ENCODE data around the gene IFRD2. TPM values are rescaled to one million over a fixed set of nuclear protein-coding genes. Genes with fewer than 3 reads are reported as not detected.

Gene IFRD2
- total RNA-seq, 1 donor from 2014 or later, result 54.2 TPM

DNA sequence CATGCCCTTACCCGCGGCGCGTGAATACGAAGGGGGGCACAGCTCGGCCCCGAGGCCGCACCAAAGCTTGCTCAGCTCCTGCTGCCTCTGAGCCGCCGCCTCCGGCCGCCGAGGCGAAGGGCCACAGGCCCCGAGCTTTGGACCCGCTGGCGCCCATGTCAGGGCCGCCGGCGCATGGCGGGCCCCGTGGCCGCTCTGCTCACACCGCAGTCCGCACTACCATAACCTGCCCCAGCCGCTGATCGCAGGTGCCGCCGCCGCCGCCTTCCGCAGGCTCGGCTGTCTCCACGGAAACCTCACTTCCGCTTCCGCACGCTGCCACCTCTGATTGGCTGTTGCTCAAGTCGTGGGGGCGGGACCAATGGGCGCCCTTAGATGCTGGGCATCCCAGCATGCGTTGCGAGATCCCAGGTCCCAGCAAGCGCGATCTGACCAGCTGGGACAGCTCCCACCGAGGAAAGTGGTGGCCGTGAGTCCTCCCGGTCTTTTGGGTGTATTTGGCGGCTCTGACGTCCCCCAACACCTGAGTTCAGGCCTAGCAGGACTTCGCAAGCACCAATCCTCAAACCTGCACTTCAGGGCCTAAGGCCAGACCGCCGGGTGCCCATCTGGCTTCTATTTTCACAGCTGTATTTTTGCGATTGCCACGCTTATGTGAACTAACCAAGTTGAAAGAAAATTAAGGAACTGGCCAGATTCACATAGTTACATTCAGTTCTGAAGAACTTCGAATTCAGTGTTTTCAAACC is 35.9 kb upstream of the IFRD2 start, which contains the start of gene TUSC2:
Gene TUSC2, minus strand, starts transcription at position 281 of the 749 bp plus-strand sequence. Its CDS starts 124 bp downstream, at position 157.
- peak; percentile 97 for DNase-seq (ENCODE audit: extremely low spot score, unreplicated experiment)
- Mint-ChIP-seq H3K9me3 (ENCODE audit: unreplicated experiment) (no peaks in the 10 kb centered on the region), H3K36me3 (ENCODE audit: unreplicated experiment) (peaks cover 8% of the 10 kb centered on the region), H3K27me3 (ENCODE audit: unreplicated experiment) (no peaks in the 10 kb centered on the region), H3K4me3 (ENCODE audit: unreplicated experiment) (peak within 1 kb of the TSS; percentile 89), H3K27ac (ENCODE audit: unreplicated experiment) (peak within 1 kb of the TSS; percentile 89), H3K4me1 (ENCODE audit: unreplicated experiment) (peaks cover 19% of the 10 kb centered on the region)
- TF ChIP-seq, protein P1, sequence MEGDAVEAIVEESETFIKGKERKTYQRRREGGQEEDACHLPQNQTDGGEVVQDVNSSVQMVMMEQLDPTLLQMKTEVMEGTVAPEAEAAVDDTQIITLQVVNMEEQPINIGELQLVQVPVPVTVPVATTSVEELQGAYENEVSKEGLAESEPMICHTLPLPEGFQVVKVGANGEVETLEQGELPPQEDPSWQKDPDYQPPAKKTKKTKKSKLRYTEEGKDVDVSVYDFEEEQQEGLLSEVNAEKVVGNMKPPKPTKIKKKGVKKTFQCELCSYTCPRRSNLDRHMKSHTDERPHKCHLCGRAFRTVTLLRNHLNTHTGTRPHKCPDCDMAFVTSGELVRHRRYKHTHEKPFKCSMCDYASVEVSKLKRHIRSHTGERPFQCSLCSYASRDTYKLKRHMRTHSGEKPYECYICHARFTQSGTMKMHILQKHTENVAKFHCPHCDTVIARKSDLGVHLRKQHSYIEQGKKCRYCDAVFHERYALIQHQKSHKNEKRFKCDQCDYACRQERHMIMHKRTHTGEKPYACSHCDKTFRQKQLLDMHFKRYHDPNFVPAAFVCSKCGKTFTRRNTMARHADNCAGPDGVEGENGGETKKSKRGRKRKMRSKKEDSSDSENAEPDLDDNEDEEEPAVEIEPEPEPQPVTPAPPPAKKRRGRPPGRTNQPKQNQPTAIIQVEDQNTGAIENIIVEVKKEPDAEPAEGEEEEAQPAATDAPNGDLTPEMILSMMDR (IDR thresholded peaks at IDR 0.05), result no peak

DNA sequence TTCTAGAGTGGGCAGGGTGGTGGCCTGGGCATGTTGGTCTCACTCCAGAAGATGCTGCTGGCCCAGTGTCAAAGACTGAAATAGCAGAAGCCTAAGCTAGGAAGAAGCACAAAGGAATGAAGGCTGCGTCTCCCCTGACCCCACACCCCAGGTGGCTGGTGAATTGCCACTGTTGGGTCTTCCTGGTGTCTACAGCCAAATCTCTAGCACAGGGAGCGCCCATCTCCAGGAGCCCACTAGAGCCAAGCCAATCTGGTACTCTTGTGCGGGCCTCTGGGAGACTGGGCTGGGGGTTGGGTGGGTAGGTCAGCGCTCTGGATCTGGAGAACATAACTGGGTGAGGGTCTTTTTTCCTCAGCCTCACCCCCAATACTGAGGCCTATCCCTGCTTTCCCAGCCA is 34.9 kb upstream of the IFRD2 start:
- Mint-ChIP-seq H3K4me1 (ENCODE audit: unreplicated experiment) (peaks cover 23% of the 10 kb centered on the region), H3K4me3 (ENCODE audit: unreplicated experiment) (peak overlapping the region; percentile 89), H3K9me3 (ENCODE audit: unreplicated experiment) (no peaks in the 10 kb centered on the region), H3K36me3 (ENCODE audit: unreplicated experiment) (peaks cover 6% of the 10 kb centered on the region), H3K27me3 (ENCODE audit: unreplicated experiment) (no peaks in the 10 kb centered on the region), H3K27ac (ENCODE audit: unreplicated experiment) (peak overlapping the region; percentile 41)
- no peak for DNase-seq (ENCODE audit: extremely low spot score, unreplicated experiment)
- TF ChIP-seq, protein P1 (IDR thresholded peaks at IDR 0.05), result no peak

DNA sequence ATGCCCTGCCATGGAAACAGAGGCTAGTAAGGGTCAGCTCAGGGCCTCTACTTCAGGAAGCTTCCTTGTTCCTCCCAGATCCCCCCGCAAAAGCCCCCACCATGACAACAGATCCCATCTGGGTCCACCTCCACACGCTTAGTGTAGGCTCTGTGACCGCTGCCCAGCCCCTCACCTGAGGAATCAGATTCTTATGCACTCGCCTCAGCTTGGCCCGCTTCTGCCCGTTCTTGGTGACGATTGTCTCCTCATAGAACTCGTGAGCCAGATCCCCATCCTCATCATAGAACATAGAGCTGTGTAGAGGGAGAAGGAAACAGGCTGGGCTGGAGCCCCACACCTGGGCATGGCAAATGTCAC is 33.9 kb upstream of the IFRD2 start:
- Mint-ChIP-seq H3K9me3 (ENCODE audit: unreplicated experiment) (no peaks in the 10 kb centered on the region), H3K27me3 (ENCODE audit: unreplicated experiment) (no peaks in the 10 kb centered on the region), H3K27ac (ENCODE audit: unreplicated experiment) (no peak overlapping the region), H3K4me3 (ENCODE audit: unreplicated experiment) (peak overlapping the region; percentile 29), H3K36me3 (ENCODE audit: unreplicated experiment) (peaks cover 2% of the 10 kb centered on the region), H3K4me1 (ENCODE audit: unreplicated experiment) (peaks cover 24% of the 10 kb centered on the region)
- TF ChIP-seq, protein P1 (IDR thresholded peaks at IDR 0.05), result no peak
- DNase-seq (ENCODE audit: extremely low spot score, unreplicated experiment), result no peak

DNA sequence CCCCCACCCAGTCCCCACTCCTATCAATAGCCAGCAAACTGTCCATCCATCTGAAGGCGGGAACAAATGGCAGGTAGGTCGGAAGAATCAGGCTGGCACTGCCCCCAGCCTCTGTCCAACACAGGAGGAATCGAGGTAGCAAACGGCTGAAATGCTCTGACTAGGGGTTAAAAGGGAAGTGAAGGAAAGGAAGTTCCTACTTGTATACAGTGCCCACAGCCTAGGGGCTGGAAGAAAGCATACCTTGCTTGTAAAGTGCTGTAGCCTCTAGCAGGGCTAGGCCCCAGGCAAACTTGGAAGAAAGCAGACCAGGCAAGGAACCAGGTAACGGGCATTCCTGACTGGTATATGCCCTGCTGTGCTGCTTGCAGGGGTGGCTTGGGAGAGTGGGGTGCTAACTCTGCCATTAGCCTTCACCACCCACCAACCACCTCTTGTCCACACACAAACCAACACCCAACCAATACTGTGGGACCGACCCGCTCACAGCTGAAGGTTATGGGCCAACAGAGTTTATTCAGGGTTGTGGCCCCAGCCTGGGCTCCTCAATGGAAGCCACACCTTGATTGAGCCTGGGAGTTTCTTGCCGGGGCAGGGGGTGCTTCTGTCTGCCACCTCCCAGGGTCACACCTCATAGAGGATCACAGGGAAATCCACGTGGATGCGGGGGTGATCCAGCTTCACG is 33.4 kb upstream of the IFRD2 start:
- Mint-ChIP-seq H3K9me3 (ENCODE audit: unreplicated experiment) (no peaks in the 10 kb centered on the region), H3K27me3 (ENCODE audit: unreplicated experiment) (no peaks in the 10 kb centered on the region), H3K27ac (ENCODE audit: unreplicated experiment) (no peak overlapping the region), H3K4me3 (ENCODE audit: unreplicated experiment) (no peak overlapping the region), H3K36me3 (ENCODE audit: unreplicated experiment) (peaks cover 1% of the 10 kb centered on the region), H3K4me1 (ENCODE audit: unreplicated experiment) (peaks cover 25% of the 10 kb centered on the region)
- TF ChIP-seq, protein P1 (IDR thresholded peaks at IDR 0.05), result no peak
- DNase-seq (ENCODE audit: extremely low spot score, unreplicated experiment), result no peak

DNA sequence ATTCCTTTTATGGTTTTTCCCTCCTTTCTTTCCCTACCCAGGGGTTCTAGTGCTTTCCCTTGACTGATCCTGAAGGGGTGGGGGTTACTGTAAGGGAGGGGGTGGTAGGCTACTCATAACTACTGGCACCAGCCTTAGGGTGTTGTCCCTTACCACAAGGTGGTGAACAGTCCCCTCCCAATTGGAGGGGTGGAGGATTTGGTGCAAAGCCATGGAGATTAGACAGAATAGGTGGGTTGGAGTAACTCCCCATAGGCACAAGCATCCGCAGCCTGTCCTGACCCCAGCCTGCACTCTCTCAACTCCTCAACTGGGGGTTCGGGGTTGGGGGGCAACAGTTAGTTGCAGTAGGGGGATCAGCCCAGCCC is 32.9 kb upstream of the IFRD2 start:
- DNase-seq (ENCODE audit: extremely low spot score, unreplicated experiment), result no peak
- Mint-ChIP-seq H3K9me3 (ENCODE audit: unreplicated experiment) (no peaks in the 10 kb centered on the region), H3K27me3 (ENCODE audit: unreplicated experiment) (no peaks in the 10 kb centered on the region), H3K4me3 (ENCODE audit: unreplicated experiment) (peak overlapping the region; percentile 18), H3K27ac (ENCODE audit: unreplicated experiment) (no peak overlapping the region), H3K36me3 (ENCODE audit: unreplicated experiment) (no peaks in the 10 kb centered on the region), H3K4me1 (ENCODE audit: unreplicated experiment) (peaks cover 29% of the 10 kb centered on the region)
- TF ChIP-seq, protein P1 (IDR thresholded peaks at IDR 0.05), result no peak

All from osteocyte (in vitro differentiated cells).